Measurements from ENCODE around the gene ESYT2. TPM values are rescaled to one million over a fixed set of nuclear protein-coding genes. Genes with fewer than 3 reads are reported as not detected.

ESYT2 gene
- total RNA-seq, 1 experiment from 2014 or later, result 77.9 TPM

GRCh38 chr7:158745057-158745715 lies 84.1 kb downstream of the ESYT2 start:
- no peak for DNase-seq (ENCODE audit: low read depth)

GRCh38 chr7:158744070-158744469 lies 85.2 kb downstream of the ESYT2 start:
- DNase-seq (ENCODE audit: low read depth), result no peak

GRCh38 chr7:158743219-158743618 lies 86.1 kb downstream of the ESYT2 start:
- no peak for DNase-seq (ENCODE audit: low read depth)

GRCh38 chr7:158742065-158742821 lies 87.1 kb downstream of the ESYT2 start:
- no peak for DNase-seq (ENCODE audit: low read depth)

GRCh38 chr7:158741294-158741666 lies 88.0 kb downstream of the ESYT2 start:
- DNase-seq (ENCODE audit: low read depth), result no peak

GRCh38 chr7:158740657-158741293 lies 88.5 kb downstream of the ESYT2 start:
- DNase-seq (ENCODE audit: low read depth), result peak; percentile 68

- peak; percentile 96 for DNase-seq (ENCODE audit: low read depth)
Observed at GRCh38 chr7:158740013-158740656, 89.2 kb downstream of the ESYT2 start.

GRCh38 chr7:158738841-158739240 lies 90.5 kb downstream of the ESYT2 start:
- no peak for DNase-seq (ENCODE audit: low read depth)

- DNase-seq (ENCODE audit: low read depth), result no peak
Observed at GRCh38 chr7:158737064-158737695, 92.1 kb downstream of the ESYT2 start.

GRCh38 chr7:158735935-158736334 lies 93.4 kb downstream of the ESYT2 start:
- DNase-seq (ENCODE audit: low read depth), result no peak

- DNase-seq (ENCODE audit: low read depth), result no peak
Observed at GRCh38 chr7:158734861-158735260, 94.4 kb downstream of the ESYT2 start.

- DNase-seq (ENCODE audit: low read depth), result no peak
Observed at GRCh38 chr7:158733775-158734494, 95.4 kb downstream of the ESYT2 start.

- no peak for DNase-seq (ENCODE audit: low read depth)
Observed at GRCh38 chr7:158733220-158733519, 96.1 kb downstream of the ESYT2 start.

- DNase-seq (ENCODE audit: low read depth), result no peak
Observed at GRCh38 chr7:158732494-158733219, 96.7 kb downstream of the ESYT2 start.

- DNase-seq (ENCODE audit: low read depth), result no peak
Observed at GRCh38 chr7:158731761-158732160, 97.5 kb downstream of the ESYT2 start.

GRCh38 chr7:158730383-158731346 lies 98.6 kb downstream of the ESYT2 start:
- DNase-seq (ENCODE audit: low read depth), result no peak

- no peak for DNase-seq (ENCODE audit: low read depth)
Observed at GRCh38 chr7:158729646-158730382, 99.5 kb downstream of the ESYT2 start.

GRCh38 chr7:158728911-158729645 lies 100.2 kb downstream of the ESYT2 start:
- no peak for DNase-seq (ENCODE audit: low read depth)

All from RPMI7951 (cell line).